Activated CD8-positive, alpha-beta memory T cell treated with anti-CD3 and anti-CD28 coated beads, Interleukin-2, amount 10 ng/mL, durations not matched to agents 7 days and 5 days (primary cell): ENCODE measurements around the gene MUC2. TPM values are rescaled to one million over a fixed set of nuclear protein-coding genes. Genes with fewer than 3 reads are reported as not detected.

ENCODE experiments used
- ATAC-seq: fragments of 150-1000 bp; cut with Tn5 transposase; one replicate; pipeline ENCODE4 v1.10.0; 2021; ENCODE audit warnings: moderate library complexity
- CTCF ChIA-PET: fragments of 350-600 bp; sonication (Branson Sonifier 250); formaldehyde crosslinking; loops from one replicate; lab custom pipeline; 2021; ENCODE audit warnings: antibody characterized with exemption; lab: Charles Lee
- DNase-seq: peaks from one replicate; pipeline ENCODE4 v3.0.0-alpha.2; 2020
- H3K27ac Mint-ChIP-seq: one replicate; pipeline ENCODE4 v1.8.0; 2021; ENCODE audit warnings: mild to moderate bottlenecking, mixed read lengths
- H3K27me3 Mint-ChIP-seq: one replicate; pipeline ENCODE4 v1.8.0; 2021; ENCODE audit warnings: mixed read lengths
- H3K36me3 Mint-ChIP-seq: one replicate; pipeline ENCODE4 v1.8.0; 2021; ENCODE audit warnings: mild to moderate bottlenecking, mixed read lengths
- H3K4me1 Mint-ChIP-seq: one replicate; pipeline ENCODE4 v1.8.0; 2021; ENCODE audit warnings: mixed read lengths
- H3K4me3 Mint-ChIP-seq: one replicate; pipeline ENCODE4 v1.8.0; 2021; ENCODE audit warnings: mild to moderate bottlenecking, moderate library complexity, mixed read lengths
- H3K9me3 Mint-ChIP-seq: one replicate; pipeline ENCODE4 v1.8.0; 2022; ENCODE audit warnings: low read depth, mixed read lengths
- total RNA-seq, 2 experiments: library from RNA; stranded (reverse); gene quantifications; one replicate each; pipeline ENCODE4 v1.2.3, GENCODE V29; 2021

The MUC2 gene
- total RNA-seq, 2 experiments from 2014 or later = not detected

GRCh38 chr11:1060410-1060809, 14.3 kb upstream of the MUC2 start:
- H3K27me3 Mint-ChIP-seq = peaks cover 19% of the 10 kb centered on the region
- no peaks in the 10 kb centered on the region for H3K36me3 Mint-ChIP-seq
- H3K27ac Mint-ChIP-seq = no peak overlapping the region
- H3K9me3 Mint-ChIP-seq = no peaks in the 10 kb centered on the region
- CTCF ChIA-PET = no interaction called here
- no peaks in the 10 kb centered on the region for H3K4me1 Mint-ChIP-seq
- no peak overlapping the region for H3K4me3 Mint-ChIP-seq
- DNase-seq (no peak), ATAC-seq (no peak)

- Mint-ChIP-seq H3K4me3 (no peak overlapping the region), H3K27me3 (peaks cover 23% of the 10 kb centered on the region), H3K4me1 (no peaks in the 10 kb centered on the region), H3K9me3 (no peaks in the 10 kb centered on the region), H3K36me3 (no peaks in the 10 kb centered on the region), H3K27ac (no peak overlapping the region)
- CTCF ChIA-PET = interaction anchor here (1.3 to 1.5 kb wide), 2 partner anchors 10 to 15 kb away, joined by 3 to 8 read pairs; no protein-coding TSS in a partner anchor
- ATAC-seq (no peak), DNase-seq (no peak)
Observed at GRCh38 chr11:1060852-1061616, 13.6 kb upstream of the MUC2 start.

GRCh38 chr11:1062075-1062820, 12.4 kb upstream of the MUC2 start:
- Mint-ChIP-seq H3K4me3 (no peak overlapping the region), H3K9me3 (no peaks in the 10 kb centered on the region), H3K27ac (no peak overlapping the region), H3K36me3 (no peaks in the 10 kb centered on the region), H3K27me3 (peaks cover 23% of the 10 kb centered on the region), H3K4me1 (no peaks in the 10 kb centered on the region)
- DNase-seq = no peak
- CTCF ChIA-PET = interaction anchor here (1.3 to 1.5 kb wide), 2 partner anchors 11 to 16 kb away, joined by 3 to 8 read pairs; no protein-coding TSS in a partner anchor
- no peak for ATAC-seq

- CTCF ChIA-PET = no interaction called here
- H3K4me3 Mint-ChIP-seq = no peak overlapping the region
- no peaks in the 10 kb centered on the region for H3K36me3 Mint-ChIP-seq
- DNase-seq (no peak), ATAC-seq (no peak)
- no peaks in the 10 kb centered on the region for H3K4me1 Mint-ChIP-seq
- no peaks in the 10 kb centered on the region for H3K9me3 Mint-ChIP-seq
- H3K27ac Mint-ChIP-seq = no peak overlapping the region
- H3K27me3 Mint-ChIP-seq = peaks cover 22% of the 10 kb centered on the region
Observed at GRCh38 chr11:1064167-1064566, 10.5 kb upstream of the MUC2 start.

- Mint-ChIP-seq H3K4me1 (no peaks in the 10 kb centered on the region), H3K36me3 (no peaks in the 10 kb centered on the region), H3K9me3 (no peaks in the 10 kb centered on the region), H3K27me3 (peaks cover 16% of the 10 kb centered on the region), H3K4me3 (no peak overlapping the region), H3K27ac (no peak overlapping the region)
- ATAC-seq (no peak), DNase-seq (no peak)
- CTCF ChIA-PET = no interaction called here
Observed at GRCh38 chr11:1067812-1068496, 6.7 kb upstream of the MUC2 start.

GRCh38 chr11:1069740-1070139, 4.9 kb upstream of the MUC2 start:
- Mint-ChIP-seq H3K27me3 (peaks cover 4% of the 10 kb centered on the region), H3K4me3 (no peak overlapping the region), H3K4me1 (no peaks in the 10 kb centered on the region), H3K9me3 (no peaks in the 10 kb centered on the region), H3K27ac (no peak overlapping the region), H3K36me3 (no peaks in the 10 kb centered on the region)
- no peak for ATAC-seq
- CTCF ChIA-PET = no interaction called here
- no peak for DNase-seq

- Mint-ChIP-seq H3K4me3 (no peak overlapping the region), H3K27me3 (peaks cover under 1% of the 10 kb centered on the region), H3K9me3 (no peaks in the 10 kb centered on the region), H3K36me3 (no peaks in the 10 kb centered on the region), H3K27ac (no peak overlapping the region), H3K4me1 (no peaks in the 10 kb centered on the region)
- CTCF ChIA-PET = no interaction called here
- DNase-seq = no peak
- no peak for ATAC-seq
Observed at GRCh38 chr11:1070594-1071462, 3.8 kb upstream of the MUC2 start.

GRCh38 chr11:1071571-1072115, 3.0 kb upstream of the MUC2 start:
- CTCF ChIA-PET = no interaction called here
- H3K27me3 Mint-ChIP-seq = no peaks in the 10 kb centered on the region
- no peaks in the 10 kb centered on the region for H3K9me3 Mint-ChIP-seq
- no peak overlapping the region for H3K27ac Mint-ChIP-seq
- ATAC-seq (no peak), DNase-seq (no peak)
- H3K36me3 Mint-ChIP-seq = no peaks in the 10 kb centered on the region
- H3K4me3 Mint-ChIP-seq = no peak overlapping the region
- no peaks in the 10 kb centered on the region for H3K4me1 Mint-ChIP-seq

- no peaks in the 10 kb centered on the region for H3K27me3 Mint-ChIP-seq
- no peaks in the 10 kb centered on the region for H3K4me1 Mint-ChIP-seq
- DNase-seq (no peak), ATAC-seq (no peak)
- no peak overlapping the region for H3K27ac Mint-ChIP-seq
- no peaks in the 10 kb centered on the region for H3K9me3 Mint-ChIP-seq
- CTCF ChIA-PET = no interaction called here
- no peaks in the 10 kb centered on the region for H3K36me3 Mint-ChIP-seq
- H3K4me3 Mint-ChIP-seq = no peak overlapping the region
Observed at GRCh38 chr11:1072116-1072820, 2.4 kb upstream of the MUC2 start.

GRCh38 chr11:1072821-1073231, 1.8 kb upstream of the MUC2 start:
- Mint-ChIP-seq H3K27me3 (no peaks in the 10 kb centered on the region), H3K36me3 (no peaks in the 10 kb centered on the region), H3K4me3 (no peak overlapping the region), H3K27ac (no peak overlapping the region), H3K9me3 (no peaks in the 10 kb centered on the region), H3K4me1 (no peaks in the 10 kb centered on the region)
- CTCF ChIA-PET = no interaction called here
- DNase-seq (no peak), ATAC-seq (no peak)

GRCh38 chr11:1073261-1073724, 1.4 kb upstream of the MUC2 start:
- H3K27me3 Mint-ChIP-seq = no peaks in the 10 kb centered on the region
- no peaks in the 10 kb centered on the region for H3K9me3 Mint-ChIP-seq
- H3K27ac Mint-ChIP-seq = no peak overlapping the region
- CTCF ChIA-PET = no interaction called here
- ATAC-seq = no peak
- no peaks in the 10 kb centered on the region for H3K36me3 Mint-ChIP-seq
- no peaks in the 10 kb centered on the region for H3K4me1 Mint-ChIP-seq
- H3K4me3 Mint-ChIP-seq = no peak overlapping the region
- DNase-seq = no peak

GRCh38 chr11:1073851-1074243, 827 bp upstream of the MUC2 start:
- ATAC-seq (no peak), DNase-seq (no peak)
- Mint-ChIP-seq H3K4me1 (no peaks in the 10 kb centered on the region), H3K9me3 (no peaks in the 10 kb centered on the region), H3K27ac (no peak overlapping the region), H3K36me3 (no peaks in the 10 kb centered on the region), H3K27me3 (no peaks in the 10 kb centered on the region), H3K4me3 (no peak overlapping the region)
- CTCF ChIA-PET = no interaction called here
